WTC11 (cell line): ENCODE data around the gene BOD1. TPM values are rescaled to one million over a fixed set of nuclear protein-coding genes. Genes with fewer than 3 reads are reported as not detected.

Experiments used
- ATAC-seq: fragments of 200-7000 bp; cut with Tn5 transposase; 2 replicates; pipeline ENCODE4 v1.10.0; 2021; ENCODE audit warnings: mild to moderate bottlenecking, moderate library complexity
- CTCF ChIA-PET: fragments of 300-600 bp; sonication (Branson Sonifier 250); formaldehyde crosslinking; loops from one replicate; lab custom pipeline; 2021; ENCODE audit warnings: antibody characterized with exemption; lab: Charles Lee
- POLR2A ChIA-PET: fragments of 350-600 bp; sonication (Branson Sonifier 250); formaldehyde crosslinking; loops from one replicate; lab custom pipeline; 2021; ENCODE audit warnings: antibody characterized with exemption; lab: Charles Lee
- DNase-seq: peaks from one replicate; pipeline ENCODE4 v3.0.0; 2021; ENCODE audit warnings: low spot score
- H3K27ac Mint-ChIP-seq: 2 replicates; pipeline ENCODE4 v1.8.0; 2021; ENCODE audit warnings: mixed read lengths
- H3K27me3 Mint-ChIP-seq: 2 replicates; pipeline ENCODE4 v1.8.0; 2021; ENCODE audit warnings: low read depth, mild to moderate bottlenecking, moderate library complexity, mixed read lengths
- H3K36me3 Mint-ChIP-seq: 2 replicates; pipeline ENCODE4 v1.8.0; 2021; ENCODE audit warnings: mixed read lengths
- H3K4me1 Mint-ChIP-seq: 2 replicates; pipeline ENCODE4 v1.8.0; 2022; ENCODE audit warnings: mixed read lengths
- H3K4me3 Mint-ChIP-seq: 2 replicates; pipeline ENCODE4 v1.8.0; 2021; ENCODE audit warnings: mild to moderate bottlenecking, moderate library complexity, mixed read lengths
- H3K9me3 Mint-ChIP-seq: 2 replicates; pipeline ENCODE4 v1.8.0; 2021; ENCODE audit warnings: mixed read lengths
- FOXP1 ChIP-seq: sonication (generic); formaldehyde crosslinking; IDR thresholded peaks from 2 replicates; pipeline ENCODE4 v1.8.0; 2022; ENCODE audit warnings: missing genetic modification reagents, mild to moderate bottlenecking, moderate library complexity, borderline replicate concordance
- GABPB1 ChIP-seq: sonication (generic); formaldehyde crosslinking; IDR thresholded peaks from 2 replicates; pipeline ENCODE4 v1.8.1; 2023; ENCODE audit warnings: mild to moderate bottlenecking, missing genetic modification reagents
- GTF2I ChIP-seq: fragments of 250-450 bp; sonication (Bioruptor Pico); conservative IDR thresholded peaks from 2 replicates; pipeline ENCODE4 v1.4.0; 2021; ENCODE audit warnings: mild to moderate bottlenecking
- JUN ChIP-seq: sonication (generic); formaldehyde crosslinking; IDR thresholded peaks from 2 replicates; pipeline ENCODE4 v1.8.0; 2023; ENCODE audit warnings: mild to moderate bottlenecking, missing genetic modification reagents
- NR3C1 ChIP-seq: sonication (generic); formaldehyde crosslinking; conservative IDR thresholded peaks from 2 replicates; pipeline ENCODE4 v1.8.1; 2023; ENCODE audit warnings: low read depth, mild to moderate bottlenecking, missing genetic modification reagents
- PRRX2 ChIP-seq: fragments of 250-450 bp; sonication (Bioruptor Pico); IDR thresholded peaks from 2 replicates; pipeline ENCODE4 v1.8.0; 2021; ENCODE audit warnings: mild to moderate bottlenecking
- RELA ChIP-seq: sonication (generic); formaldehyde crosslinking; IDR thresholded peaks from 2 replicates; pipeline ENCODE4 v1.8.1; 2022; ENCODE audit warnings: missing genetic modification reagents, mild to moderate bottlenecking, borderline replicate concordance
- TEAD1 ChIP-seq: sonication (generic); formaldehyde crosslinking; IDR thresholded peaks from 2 replicates; pipeline ENCODE4 v1.8.0; 2022; ENCODE audit warnings: mild to moderate bottlenecking, missing genetic modification reagents
- TEAD4 ChIP-seq: sonication (generic); formaldehyde crosslinking; IDR thresholded peaks from 2 replicates; pipeline ENCODE4 v1.8.0; 2022; ENCODE audit warnings: mild to moderate bottlenecking, missing genetic modification reagents
- ZBTB21 ChIP-seq: sonication (generic); formaldehyde crosslinking; IDR thresholded peaks from 2 replicates; pipeline ENCODE4 v1.8.1; 2023; ENCODE audit warnings: mild to moderate bottlenecking, missing genetic modification reagents, borderline replicate concordance
- total RNA-seq: library from RNA; stranded (reverse); gene quantifications from 3 replicates; pipeline ENCODE4 v1.2.3, GENCODE V29; 2021
- TF ChIP-seq, protein P1 (sequence below): sonication (generic); formaldehyde crosslinking; IDR thresholded peaks from 2 replicates; pipeline ENCODE4 v1.8.0; 2022; ENCODE audit warnings: mild to moderate bottlenecking, missing genetic modification reagents
- TF ChIP-seq, protein P2 (sequence below): sonication (generic); formaldehyde crosslinking; IDR thresholded peaks from 2 replicates; pipeline ENCODE4 v1.8.1; 2022; ENCODE audit warnings: mild to moderate bottlenecking, missing genetic modification reagents, moderate library complexity, borderline replicate concordance
- TF ChIP-seq, protein P3 (sequence below): sonication (generic); formaldehyde crosslinking; IDR thresholded peaks from 2 replicates; pipeline ENCODE4 v1.8.0; 2022; ENCODE audit warnings: mild to moderate bottlenecking, missing genetic modification reagents
- TF ChIP-seq, protein P4 (sequence below): sonication (generic); formaldehyde crosslinking; conservative IDR thresholded peaks from 2 replicates; pipeline ENCODE4 v1.8.1; 2023; ENCODE audit warnings: mild to moderate bottlenecking, low read depth, missing genetic modification reagents, moderate library complexity
- TF ChIP-seq, protein P5 (sequence below): sonication (generic); formaldehyde crosslinking; IDR thresholded peaks from 2 replicates; pipeline ENCODE4 v1.8.1; 2023; ENCODE audit warnings: mild to moderate bottlenecking, missing genetic modification reagents, borderline replicate concordance
- TF ChIP-seq, protein P6 (sequence below): sonication (generic); formaldehyde crosslinking; IDR thresholded peaks from 2 replicates; pipeline ENCODE4 v1.8.0; 2023; ENCODE audit warnings: missing genetic modification reagents, mild to moderate bottlenecking, borderline replicate concordance
- TF ChIP-seq, protein P7 (sequence below): sonication (generic); formaldehyde crosslinking; IDR thresholded peaks from 2 replicates; pipeline ENCODE4 v1.8.1; 2022; ENCODE audit warnings: low read depth, mild to moderate bottlenecking, moderate library complexity, missing genetic modification reagents, borderline replicate concordance

BOD1 gene
- total RNA-seq, 1 experiment from 2014 or later, result 120 TPM

DNA sequence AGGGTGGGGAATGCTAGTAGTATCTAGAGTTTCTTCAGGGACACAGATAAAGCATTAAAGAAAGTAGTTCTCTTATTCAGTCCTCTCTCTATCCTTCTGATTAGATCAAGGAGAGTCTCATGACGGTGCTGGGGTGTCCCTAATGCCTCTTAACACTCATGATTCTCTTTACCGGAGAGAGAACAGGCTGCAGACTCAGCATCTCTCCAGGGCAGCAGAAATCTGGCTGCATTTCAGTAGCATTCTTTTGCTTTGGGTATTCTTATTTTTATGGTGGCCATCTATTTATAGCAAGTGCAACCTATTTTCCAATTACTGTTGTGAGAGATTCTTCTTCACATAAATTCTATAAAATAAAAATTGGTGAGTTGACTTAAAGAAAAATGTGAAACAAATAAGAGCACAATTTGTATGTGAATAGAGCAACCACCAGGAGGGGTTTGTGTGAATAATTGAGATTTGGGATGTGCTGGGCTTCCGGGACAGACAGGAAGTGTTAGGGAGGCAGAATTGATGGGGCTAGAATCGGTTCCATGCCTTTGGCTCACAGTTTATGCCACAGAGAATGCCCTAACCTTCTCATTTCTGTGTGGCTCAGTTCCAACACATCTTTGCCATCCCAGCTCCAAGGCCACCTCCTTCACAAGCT is 23.8 kb upstream of the BOD1 start (continued):
- no peak for TF ChIP-seq JUN (CRISPR knock-in tag)
- TF ChIP-seq ZBTB21, result no peak
- no peak for TF ChIP-seq TEAD1
- TF ChIP-seq, protein P1, sequence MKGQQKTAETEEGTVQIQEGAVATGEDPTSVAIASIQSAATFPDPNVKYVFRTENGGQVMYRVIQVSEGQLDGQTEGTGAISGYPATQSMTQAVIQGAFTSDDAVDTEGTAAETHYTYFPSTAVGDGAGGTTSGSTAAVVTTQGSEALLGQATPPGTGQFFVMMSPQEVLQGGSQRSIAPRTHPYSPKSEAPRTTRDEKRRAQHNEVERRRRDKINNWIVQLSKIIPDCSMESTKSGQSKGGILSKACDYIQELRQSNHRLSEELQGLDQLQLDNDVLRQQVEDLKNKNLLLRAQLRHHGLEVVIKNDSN, result no peak
- TF ChIP-seq, protein P2, sequence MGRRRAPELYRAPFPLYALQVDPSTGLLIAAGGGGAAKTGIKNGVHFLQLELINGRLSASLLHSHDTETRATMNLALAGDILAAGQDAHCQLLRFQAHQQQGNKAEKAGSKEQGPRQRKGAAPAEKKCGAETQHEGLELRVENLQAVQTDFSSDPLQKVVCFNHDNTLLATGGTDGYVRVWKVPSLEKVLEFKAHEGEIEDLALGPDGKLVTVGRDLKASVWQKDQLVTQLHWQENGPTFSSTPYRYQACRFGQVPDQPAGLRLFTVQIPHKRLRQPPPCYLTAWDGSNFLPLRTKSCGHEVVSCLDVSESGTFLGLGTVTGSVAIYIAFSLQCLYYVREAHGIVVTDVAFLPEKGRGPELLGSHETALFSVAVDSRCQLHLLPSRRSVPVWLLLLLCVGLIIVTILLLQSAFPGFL (CRISPR knock-in tag), result no peak
- no peak for TF ChIP-seq PRRX2
- no peak for TF ChIP-seq RELA (CRISPR knock-in tag)
- TF ChIP-seq GTF2I (CRISPR knock-in tag), result no peak
- no peak for TF ChIP-seq GABPB1 (CRISPR knock-in tag)
- TF ChIP-seq, all 79 proteins: peak for 0

DNA sequence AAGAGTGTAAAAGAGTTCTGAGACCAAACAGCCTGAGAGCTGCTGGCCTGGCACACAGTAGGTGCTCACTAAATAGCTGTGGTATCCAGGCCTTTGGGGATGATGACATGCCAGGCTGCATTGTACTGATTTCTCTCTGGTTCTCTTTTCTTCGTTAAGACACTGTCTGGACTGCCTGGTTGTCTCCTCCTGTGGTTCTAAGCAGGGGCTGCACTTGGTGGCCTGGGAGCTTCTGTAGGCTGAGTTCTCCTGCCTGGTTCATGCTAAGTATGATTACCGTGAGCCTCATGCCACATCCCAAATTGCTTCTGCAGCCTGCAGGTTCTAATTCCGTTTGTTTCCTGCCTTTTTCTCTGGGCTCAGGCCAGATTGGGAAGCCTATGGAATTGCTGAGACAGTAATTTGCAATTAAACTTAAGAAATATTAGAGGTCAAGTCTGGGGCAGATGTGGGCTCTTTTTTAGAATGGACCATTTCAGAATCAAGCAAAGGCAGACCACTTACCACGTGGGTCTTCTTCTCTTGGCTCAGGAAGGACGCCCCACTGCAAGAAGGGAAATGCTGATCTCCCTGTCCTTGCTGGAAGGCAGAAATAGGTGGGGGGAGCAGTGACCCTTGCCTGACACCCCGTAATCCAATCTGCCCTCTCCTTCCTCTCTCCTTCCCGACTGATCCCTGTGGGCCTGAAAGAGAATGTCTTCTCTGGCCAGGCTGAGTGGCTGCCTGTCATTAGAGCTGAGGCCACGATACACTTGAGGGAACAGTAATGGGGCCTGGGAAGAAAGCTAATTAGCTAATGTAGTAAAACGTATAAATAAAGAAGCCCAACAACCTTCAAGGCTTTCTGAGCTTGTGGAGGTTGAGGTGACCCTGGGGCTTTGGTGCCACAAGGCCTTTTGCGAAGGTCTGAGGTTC is 21.9 kb upstream of the BOD1 start:
- TF ChIP-seq NR3C1 (CRISPR knock-in tag), result no peak
- TF ChIP-seq, protein P3, sequence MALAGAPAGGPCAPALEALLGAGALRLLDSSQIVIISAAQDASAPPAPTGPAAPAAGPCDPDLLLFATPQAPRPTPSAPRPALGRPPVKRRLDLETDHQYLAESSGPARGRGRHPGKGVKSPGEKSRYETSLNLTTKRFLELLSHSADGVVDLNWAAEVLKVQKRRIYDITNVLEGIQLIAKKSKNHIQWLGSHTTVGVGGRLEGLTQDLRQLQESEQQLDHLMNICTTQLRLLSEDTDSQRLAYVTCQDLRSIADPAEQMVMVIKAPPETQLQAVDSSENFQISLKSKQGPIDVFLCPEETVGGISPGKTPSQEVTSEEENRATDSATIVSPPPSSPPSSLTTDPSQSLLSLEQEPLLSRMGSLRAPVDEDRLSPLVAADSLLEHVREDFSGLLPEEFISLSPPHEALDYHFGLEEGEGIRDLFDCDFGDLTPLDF (CRISPR knock-in tag), result no peak
- TF ChIP-seq, protein P4, sequence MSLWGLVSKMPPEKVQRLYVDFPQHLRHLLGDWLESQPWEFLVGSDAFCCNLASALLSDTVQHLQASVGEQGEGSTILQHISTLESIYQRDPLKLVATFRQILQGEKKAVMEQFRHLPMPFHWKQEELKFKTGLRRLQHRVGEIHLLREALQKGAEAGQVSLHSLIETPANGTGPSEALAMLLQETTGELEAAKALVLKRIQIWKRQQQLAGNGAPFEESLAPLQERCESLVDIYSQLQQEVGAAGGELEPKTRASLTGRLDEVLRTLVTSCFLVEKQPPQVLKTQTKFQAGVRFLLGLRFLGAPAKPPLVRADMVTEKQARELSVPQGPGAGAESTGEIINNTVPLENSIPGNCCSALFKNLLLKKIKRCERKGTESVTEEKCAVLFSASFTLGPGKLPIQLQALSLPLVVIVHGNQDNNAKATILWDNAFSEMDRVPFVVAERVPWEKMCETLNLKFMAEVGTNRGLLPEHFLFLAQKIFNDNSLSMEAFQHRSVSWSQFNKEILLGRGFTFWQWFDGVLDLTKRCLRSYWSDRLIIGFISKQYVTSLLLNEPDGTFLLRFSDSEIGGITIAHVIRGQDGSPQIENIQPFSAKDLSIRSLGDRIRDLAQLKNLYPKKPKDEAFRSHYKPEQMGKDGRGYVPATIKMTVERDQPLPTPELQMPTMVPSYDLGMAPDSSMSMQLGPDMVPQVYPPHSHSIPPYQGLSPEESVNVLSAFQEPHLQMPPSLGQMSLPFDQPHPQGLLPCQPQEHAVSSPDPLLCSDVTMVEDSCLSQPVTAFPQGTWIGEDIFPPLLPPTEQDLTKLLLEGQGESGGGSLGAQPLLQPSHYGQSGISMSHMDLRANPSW (CRISPR knock-in tag), result no peak
- no peak for TF ChIP-seq ZBTB21
- no peak for TF ChIP-seq TEAD4 (CRISPR knock-in tag)
- TF ChIP-seq, protein P5, sequence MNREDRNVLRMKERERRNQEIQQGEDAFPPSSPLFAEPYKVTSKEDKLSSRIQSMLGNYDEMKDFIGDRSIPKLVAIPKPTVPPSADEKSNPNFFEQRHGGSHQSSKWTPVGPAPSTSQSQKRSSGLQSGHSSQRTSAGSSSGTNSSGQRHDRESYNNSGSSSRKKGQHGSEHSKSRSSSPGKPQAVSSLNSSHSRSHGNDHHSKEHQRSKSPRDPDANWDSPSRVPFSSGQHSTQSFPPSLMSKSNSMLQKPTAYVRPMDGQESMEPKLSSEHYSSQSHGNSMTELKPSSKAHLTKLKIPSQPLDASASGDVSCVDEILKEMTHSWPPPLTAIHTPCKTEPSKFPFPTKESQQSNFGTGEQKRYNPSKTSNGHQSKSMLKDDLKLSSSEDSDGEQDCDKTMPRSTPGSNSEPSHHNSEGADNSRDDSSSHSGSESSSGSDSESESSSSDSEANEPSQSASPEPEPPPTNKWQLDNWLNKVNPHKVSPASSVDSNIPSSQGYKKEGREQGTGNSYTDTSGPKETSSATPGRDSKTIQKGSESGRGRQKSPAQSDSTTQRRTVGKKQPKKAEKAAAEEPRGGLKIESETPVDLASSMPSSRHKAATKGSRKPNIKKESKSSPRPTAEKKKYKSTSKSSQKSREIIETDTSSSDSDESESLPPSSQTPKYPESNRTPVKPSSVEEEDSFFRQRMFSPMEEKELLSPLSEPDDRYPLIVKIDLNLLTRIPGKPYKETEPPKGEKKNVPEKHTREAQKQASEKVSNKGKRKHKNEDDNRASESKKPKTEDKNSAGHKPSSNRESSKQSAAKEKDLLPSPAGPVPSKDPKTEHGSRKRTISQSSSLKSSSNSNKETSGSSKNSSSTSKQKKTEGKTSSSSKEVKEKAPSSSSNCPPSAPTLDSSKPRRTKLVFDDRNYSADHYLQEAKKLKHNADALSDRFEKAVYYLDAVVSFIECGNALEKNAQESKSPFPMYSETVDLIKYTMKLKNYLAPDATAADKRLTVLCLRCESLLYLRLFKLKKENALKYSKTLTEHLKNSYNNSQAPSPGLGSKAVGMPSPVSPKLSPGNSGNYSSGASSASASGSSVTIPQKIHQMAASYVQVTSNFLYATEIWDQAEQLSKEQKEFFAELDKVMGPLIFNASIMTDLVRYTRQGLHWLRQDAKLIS (CRISPR knock-in tag), result no peak
- TF ChIP-seq, protein P6, sequence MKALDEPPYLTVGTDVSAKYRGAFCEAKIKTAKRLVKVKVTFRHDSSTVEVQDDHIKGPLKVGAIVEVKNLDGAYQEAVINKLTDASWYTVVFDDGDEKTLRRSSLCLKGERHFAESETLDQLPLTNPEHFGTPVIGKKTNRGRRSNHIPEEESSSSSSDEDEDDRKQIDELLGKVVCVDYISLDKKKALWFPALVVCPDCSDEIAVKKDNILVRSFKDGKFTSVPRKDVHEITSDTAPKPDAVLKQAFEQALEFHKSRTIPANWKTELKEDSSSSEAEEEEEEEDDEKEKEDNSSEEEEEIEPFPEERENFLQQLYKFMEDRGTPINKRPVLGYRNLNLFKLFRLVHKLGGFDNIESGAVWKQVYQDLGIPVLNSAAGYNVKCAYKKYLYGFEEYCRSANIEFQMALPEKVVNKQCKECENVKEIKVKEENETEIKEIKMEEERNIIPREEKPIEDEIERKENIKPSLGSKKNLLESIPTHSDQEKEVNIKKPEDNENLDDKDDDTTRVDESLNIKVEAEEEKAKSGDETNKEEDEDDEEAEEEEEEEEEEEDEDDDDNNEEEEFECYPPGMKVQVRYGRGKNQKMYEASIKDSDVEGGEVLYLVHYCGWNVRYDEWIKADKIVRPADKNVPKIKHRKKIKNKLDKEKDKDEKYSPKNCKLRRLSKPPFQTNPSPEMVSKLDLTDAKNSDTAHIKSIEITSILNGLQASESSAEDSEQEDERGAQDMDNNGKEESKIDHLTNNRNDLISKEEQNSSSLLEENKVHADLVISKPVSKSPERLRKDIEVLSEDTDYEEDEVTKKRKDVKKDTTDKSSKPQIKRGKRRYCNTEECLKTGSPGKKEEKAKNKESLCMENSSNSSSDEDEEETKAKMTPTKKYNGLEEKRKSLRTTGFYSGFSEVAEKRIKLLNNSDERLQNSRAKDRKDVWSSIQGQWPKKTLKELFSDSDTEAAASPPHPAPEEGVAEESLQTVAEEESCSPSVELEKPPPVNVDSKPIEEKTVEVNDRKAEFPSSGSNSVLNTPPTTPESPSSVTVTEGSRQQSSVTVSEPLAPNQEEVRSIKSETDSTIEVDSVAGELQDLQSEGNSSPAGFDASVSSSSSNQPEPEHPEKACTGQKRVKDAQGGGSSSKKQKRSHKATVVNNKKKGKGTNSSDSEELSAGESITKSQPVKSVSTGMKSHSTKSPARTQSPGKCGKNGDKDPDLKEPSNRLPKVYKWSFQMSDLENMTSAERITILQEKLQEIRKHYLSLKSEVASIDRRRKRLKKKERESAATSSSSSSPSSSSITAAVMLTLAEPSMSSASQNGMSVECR (CRISPR knock-in tag), result no peak
- no peak for TF ChIP-seq FOXP1
- TF ChIP-seq, protein P7, sequence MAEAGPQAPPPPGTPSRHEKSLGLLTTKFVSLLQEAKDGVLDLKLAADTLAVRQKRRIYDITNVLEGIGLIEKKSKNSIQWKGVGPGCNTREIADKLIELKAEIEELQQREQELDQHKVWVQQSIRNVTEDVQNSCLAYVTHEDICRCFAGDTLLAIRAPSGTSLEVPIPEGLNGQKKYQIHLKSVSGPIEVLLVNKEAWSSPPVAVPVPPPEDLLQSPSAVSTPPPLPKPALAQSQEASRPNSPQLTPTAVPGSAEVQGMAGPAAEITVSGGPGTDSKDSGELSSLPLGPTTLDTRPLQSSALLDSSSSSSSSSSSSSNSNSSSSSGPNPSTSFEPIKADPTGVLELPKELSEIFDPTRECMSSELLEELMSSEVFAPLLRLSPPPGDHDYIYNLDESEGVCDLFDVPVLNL (CRISPR knock-in tag), result no peak
- TF ChIP-seq, all 79 proteins: peak for 0
- H3K27ac Mint-ChIP-seq, result no peak overlapping the region
- no peak for DNase-seq
- H3K27me3 Mint-ChIP-seq, result no peaks in the 10 kb centered on the region
- ATAC-seq, result no peak
- ChIA-PET POLR2A (no interaction called here), CTCF (interaction anchor here (1.2 to 2.7 kb wide), 2 partner anchors 9 to 335 kb away, joined by 4 to 12 read pairs; no protein-coding TSS in a partner anchor)
- H3K9me3 Mint-ChIP-seq, result no peaks in the 10 kb centered on the region
- no peak overlapping the region for H3K4me3 Mint-ChIP-seq
- H3K4me1 Mint-ChIP-seq, result peaks cover 49% of the 10 kb centered on the region
- no peaks in the 10 kb centered on the region for H3K36me3 Mint-ChIP-seq
